Lower leg skin (tissue), 3 donors: ENCODE measurements around the gene ABLIM3.

Experiments used
- POLR2A ChIP-seq, 2 donors: fragments of 450-650 bp; IDR thresholded peaks; one replicate each; pipeline ENCODE4 v1.6.1; 2016 to 2017; ENCODE audit warnings: antibody characterized with exemption in 2 of 2, mild to moderate bottlenecking in 1 of 2, moderate library complexity in 1 of 2
- TF ChIP-seq, protein P1 (sequence below), 3 donors: fragments of 450-650 bp; IDR thresholded peaks; one replicate each; pipeline ENCODE4 v1.5.1; 2016; ENCODE audit warnings: antibody characterized with exemption in 3 of 3, mild to moderate bottlenecking in 3 of 3, moderate library complexity in 2 of 3

DNA sequence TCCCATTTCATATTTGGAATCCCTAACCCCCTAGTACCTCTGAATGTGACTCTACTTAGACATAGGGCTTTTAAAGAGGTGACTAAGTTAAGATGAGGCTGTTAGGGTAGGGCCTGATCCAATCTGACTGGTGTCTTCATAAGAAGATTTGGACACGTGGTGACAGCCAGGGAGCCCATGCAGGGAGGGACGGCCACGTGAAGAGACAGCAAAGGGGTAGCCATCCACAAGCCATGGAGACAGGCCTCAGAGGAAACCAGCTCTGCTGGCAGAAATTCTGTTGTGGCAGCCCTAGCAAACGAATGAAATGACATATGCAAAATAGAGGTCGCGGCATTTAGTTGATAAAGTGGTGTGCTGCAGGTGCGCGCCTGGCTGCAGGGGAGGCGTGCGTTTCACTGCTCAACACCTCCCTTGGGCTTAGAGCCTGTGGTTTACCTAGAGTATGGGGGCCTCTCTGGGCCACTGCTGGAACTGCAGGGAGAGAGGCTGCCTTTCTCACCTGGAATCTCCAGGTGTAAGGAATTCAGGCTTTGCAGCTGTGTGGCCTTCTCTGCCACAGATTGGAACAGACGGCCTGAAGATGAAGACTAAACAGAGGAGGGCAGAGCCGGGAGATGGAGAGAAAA is 123.3 kb downstream of the ABLIM3 start:
- TF ChIP-seq, protein P1, sequence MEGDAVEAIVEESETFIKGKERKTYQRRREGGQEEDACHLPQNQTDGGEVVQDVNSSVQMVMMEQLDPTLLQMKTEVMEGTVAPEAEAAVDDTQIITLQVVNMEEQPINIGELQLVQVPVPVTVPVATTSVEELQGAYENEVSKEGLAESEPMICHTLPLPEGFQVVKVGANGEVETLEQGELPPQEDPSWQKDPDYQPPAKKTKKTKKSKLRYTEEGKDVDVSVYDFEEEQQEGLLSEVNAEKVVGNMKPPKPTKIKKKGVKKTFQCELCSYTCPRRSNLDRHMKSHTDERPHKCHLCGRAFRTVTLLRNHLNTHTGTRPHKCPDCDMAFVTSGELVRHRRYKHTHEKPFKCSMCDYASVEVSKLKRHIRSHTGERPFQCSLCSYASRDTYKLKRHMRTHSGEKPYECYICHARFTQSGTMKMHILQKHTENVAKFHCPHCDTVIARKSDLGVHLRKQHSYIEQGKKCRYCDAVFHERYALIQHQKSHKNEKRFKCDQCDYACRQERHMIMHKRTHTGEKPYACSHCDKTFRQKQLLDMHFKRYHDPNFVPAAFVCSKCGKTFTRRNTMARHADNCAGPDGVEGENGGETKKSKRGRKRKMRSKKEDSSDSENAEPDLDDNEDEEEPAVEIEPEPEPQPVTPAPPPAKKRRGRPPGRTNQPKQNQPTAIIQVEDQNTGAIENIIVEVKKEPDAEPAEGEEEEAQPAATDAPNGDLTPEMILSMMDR (IDR thresholded peaks at IDR 0.05): no peak
- no peak for TF ChIP-seq POLR2A (IDR thresholded peaks at IDR 0.05)
